ENCODE data around the gene IGSF23.
"Not testable (repeated sequence)": the region's sequence is repeated elsewhere in the genome, so short reads cannot be mapped to it uniquely, and the experiment has no call there.

Gene IGSF23

DNA sequence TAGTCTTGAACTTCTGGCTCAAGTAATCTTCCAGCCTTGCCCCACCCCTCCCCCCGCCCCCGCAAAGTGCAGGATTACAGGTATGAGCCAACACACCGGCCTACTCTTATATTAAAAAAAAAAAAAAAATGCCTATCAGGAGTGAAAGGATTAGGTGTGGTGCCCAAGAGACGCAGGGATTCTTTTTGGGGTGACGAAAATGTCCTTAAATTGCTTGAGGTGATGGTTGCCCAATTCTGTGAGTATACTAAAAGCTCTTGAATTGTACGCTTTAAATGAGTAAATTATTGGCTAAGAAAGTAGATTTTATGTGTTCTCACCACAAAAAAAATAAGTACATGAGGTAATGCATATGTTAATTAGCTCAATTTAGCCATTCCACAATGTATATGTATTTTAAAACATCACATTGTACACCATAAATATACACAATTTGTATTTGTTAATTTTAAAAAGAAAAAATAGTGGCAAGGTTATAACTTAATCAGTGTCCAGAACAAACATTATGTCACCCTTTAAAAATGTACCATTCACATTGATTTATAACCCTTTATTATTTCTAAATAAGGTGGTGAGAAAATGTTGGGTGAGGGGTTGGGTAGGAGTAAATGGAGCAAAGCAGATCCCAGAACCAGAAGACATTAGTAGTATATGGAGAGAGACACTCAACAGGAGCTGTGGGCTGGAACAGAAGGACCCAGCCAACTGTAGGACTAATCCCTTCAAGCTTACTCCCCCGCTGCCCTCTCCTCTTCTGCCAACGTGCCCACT, 3.9 kb downstream of the IGSF23 start:
- Histone ChIP-seq H3K9me3 (ENCODE audit: control insufficient read depth, low read length) (no peaks in the 10 kb centered on the region), H3K27me3 (replicated peaks; ENCODE audit: control insufficient read depth, insufficient read depth, low read length) (peaks cover 16% of the 10 kb centered on the region), H3K4me1 (ENCODE audit: control insufficient read depth, insufficient read depth, low read length) (no peaks in the 10 kb centered on the region), H3K36me3 (ENCODE audit: control insufficient read depth, insufficient read depth, low read length, severe bottlenecking) (no peaks in the 10 kb centered on the region), H3K4me3 (ENCODE audit: low read length) (no peak overlapping the region), H3K9ac (ENCODE audit: low read length) (no peak overlapping the region)
- no peak for DNase-seq (ENCODE audit: low read depth)

DNA sequence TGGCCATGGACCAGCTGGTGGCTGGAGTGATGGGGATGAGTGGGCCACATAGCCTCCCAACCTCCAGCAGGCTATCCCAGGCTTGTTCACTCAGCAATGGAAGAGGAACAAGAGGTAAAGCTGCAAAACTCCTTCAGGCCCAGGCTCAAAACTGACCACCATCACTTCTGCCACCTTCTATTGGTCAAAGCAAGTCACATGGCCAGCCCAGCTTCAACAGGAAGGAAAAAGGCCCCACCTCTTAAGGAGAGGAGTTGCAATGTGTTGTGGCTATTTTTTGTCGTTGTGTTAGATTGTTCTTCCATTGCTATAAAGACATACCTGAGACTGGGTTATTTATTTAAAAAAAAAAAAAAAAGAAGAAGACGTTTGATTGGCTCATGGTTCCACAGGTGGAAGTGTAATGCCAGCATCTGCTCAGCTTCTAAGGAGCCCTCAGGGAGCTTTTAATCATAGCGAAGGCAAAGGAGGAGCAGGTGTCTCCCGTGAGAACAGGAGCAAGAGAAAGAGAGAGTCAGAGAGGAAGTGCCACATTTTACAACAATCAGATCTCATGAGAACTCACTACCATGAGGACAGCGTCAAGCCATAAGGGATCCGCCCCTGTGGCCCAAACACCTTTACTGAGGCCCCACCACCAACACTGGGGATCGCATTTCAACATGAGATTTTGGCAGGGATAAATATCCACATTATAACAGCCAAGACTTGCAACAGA, 5.4 kb downstream of the IGSF23 start:
- H3K4me1 ChIP-seq (ENCODE audit: control insufficient read depth, insufficient read depth, low read length): peaks cover 7% of the 10 kb centered on the region
- H3K9me3 ChIP-seq (ENCODE audit: control insufficient read depth, low read length): no peaks in the 10 kb centered on the region
- H3K9ac ChIP-seq (ENCODE audit: low read length): no peak overlapping the region
- no peaks in the 10 kb centered on the region for H3K36me3 ChIP-seq (ENCODE audit: control insufficient read depth, insufficient read depth, low read length, severe bottlenecking)
- H3K27me3 ChIP-seq (replicated peaks; ENCODE audit: control insufficient read depth, insufficient read depth, low read length): peaks cover 2% of the 10 kb centered on the region
- H3K4me3 ChIP-seq (ENCODE audit: low read length): no peak overlapping the region
- DNase-seq (ENCODE audit: low read depth): no peak

DNA sequence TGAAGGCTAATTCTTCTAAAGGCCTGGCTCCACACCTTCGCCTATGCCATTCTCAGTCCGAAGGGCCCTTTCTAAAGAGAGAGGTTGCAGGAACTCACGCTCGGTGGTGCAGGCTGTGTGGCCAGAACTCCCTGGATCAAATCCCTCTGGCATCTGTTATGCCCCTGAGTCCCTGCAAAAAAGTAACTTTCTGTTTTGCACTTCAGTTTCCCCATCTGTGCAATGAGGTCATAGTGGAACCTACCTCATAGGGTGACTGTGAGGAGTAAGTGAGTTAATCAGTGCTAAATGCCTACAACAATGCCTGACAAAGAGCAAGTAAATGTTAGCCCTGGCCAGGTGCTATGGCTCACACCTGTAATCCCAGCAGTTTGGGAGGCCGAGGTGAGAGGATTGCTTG, 7.3 kb downstream of the IGSF23 start:
- no peaks in the 10 kb centered on the region for H3K36me3 ChIP-seq (ENCODE audit: control insufficient read depth, insufficient read depth, low read length, severe bottlenecking)
- no peaks in the 10 kb centered on the region for H3K27me3 ChIP-seq (replicated peaks; ENCODE audit: control insufficient read depth, insufficient read depth, low read length)

DNA sequence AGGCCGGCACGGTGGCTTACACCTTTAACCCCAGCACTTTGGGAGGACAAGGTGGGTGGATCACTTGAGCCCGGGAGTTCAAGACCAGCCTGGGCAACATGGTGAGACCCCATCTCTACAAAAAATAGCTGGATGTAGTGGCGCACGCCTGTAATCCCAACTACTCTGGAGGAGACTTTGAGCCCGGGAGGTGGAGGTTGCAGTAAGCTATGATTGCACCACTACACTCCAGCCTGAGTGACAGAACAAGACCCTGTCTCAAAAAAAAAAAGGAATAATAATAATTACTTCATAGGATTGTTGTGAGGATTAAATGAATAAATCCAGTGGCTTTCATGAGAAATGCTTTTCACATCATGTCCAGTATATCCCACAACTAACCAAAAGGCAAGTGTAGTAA, 8.0 kb downstream of the IGSF23 start:
- Histone ChIP-seq H3K4me1 (ENCODE audit: control insufficient read depth, insufficient read depth, low read length) (peaks cover 11% of the 10 kb centered on the region), H3K9me3 (ENCODE audit: control insufficient read depth, low read length) (no peaks in the 10 kb centered on the region), H3K36me3 (ENCODE audit: control insufficient read depth, insufficient read depth, low read length, severe bottlenecking) (no peaks in the 10 kb centered on the region), H3K27me3 (replicated peaks; ENCODE audit: control insufficient read depth, insufficient read depth, low read length) (no peaks in the 10 kb centered on the region), H3K9ac (ENCODE audit: low read length) (no peak overlapping the region), H3K4me3 (ENCODE audit: low read length) (no peak overlapping the region)
- DNase-seq (ENCODE audit: low read depth): no peak

More for the DNA sequence above, 7.3 kb downstream of the IGSF23 start:
- no peak for DNase-seq (ENCODE audit: low read depth)
- Histone ChIP-seq H3K9ac (ENCODE audit: low read length) (no peak overlapping the region), H3K4me3 (ENCODE audit: low read length) (no peak overlapping the region), H3K4me1 (ENCODE audit: control insufficient read depth, insufficient read depth, low read length) (peaks cover 9% of the 10 kb centered on the region), H3K9me3 (ENCODE audit: control insufficient read depth, low read length) (no peaks in the 10 kb centered on the region)

DNA sequence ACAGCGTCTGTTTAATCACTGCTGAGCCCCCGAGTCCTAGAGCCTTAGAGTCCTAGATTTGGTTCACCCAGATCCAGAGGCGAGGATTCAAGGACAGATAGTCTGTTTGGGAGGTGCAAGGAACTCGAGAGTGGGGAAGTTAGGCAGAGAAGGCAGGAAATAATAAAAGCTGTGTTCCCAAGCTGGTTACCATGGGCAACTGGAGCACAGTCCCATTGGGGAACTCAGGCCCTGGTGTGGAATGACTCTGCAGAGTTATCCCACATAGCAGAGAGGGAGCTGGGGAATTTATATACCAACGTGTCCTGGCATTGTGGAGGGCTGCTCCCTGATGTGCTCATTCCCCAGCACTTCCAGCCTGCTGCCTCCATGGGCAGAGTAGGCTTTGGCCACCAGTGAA, 9.7 kb downstream of the IGSF23 start:
- no peak overlapping the region for H3K9ac ChIP-seq (ENCODE audit: low read length)
- no peaks in the 10 kb centered on the region for H3K36me3 ChIP-seq (ENCODE audit: control insufficient read depth, insufficient read depth, low read length, severe bottlenecking)
- H3K4me1 ChIP-seq (ENCODE audit: control insufficient read depth, insufficient read depth, low read length): peaks cover 18% of the 10 kb centered on the region
- H3K4me3 ChIP-seq (ENCODE audit: low read length): no peak overlapping the region
- no peak for DNase-seq (ENCODE audit: low read depth)
- no peaks in the 10 kb centered on the region for H3K27me3 ChIP-seq (replicated peaks; ENCODE audit: control insufficient read depth, insufficient read depth, low read length)
- H3K9me3 ChIP-seq (ENCODE audit: control insufficient read depth, low read length): no peaks in the 10 kb centered on the region

DNA sequence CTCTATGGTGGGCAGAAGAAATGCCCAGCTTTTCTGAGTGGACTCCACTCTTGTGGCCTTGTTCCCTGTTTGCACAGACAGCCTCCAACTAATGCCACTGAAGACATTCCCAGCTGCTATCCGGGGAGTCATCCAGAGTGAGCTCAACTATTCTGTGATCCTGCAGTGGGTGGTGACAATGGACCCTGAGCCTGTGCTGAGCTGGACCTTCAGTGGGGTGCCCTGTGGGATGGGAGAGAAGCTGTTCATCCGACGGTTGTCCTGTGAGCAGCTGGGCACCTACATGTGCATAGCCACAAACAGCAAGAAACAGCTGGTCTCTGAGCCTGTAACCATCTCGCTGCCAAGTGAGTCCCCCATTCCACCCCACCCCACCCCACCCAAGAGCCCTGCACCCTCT, 10.3 kb downstream of the IGSF23 start:
- no peaks in the 10 kb centered on the region for H3K9me3 ChIP-seq (ENCODE audit: control insufficient read depth, low read length)
- no peak overlapping the region for H3K4me3 ChIP-seq (ENCODE audit: low read length)
- H3K4me1 ChIP-seq (ENCODE audit: control insufficient read depth, insufficient read depth, low read length): peaks cover 18% of the 10 kb centered on the region
- no peak for DNase-seq (ENCODE audit: low read depth)
- H3K36me3 ChIP-seq (ENCODE audit: control insufficient read depth, insufficient read depth, low read length, severe bottlenecking): no peaks in the 10 kb centered on the region
- no peak overlapping the region for H3K9ac ChIP-seq (ENCODE audit: low read length)
- H3K27me3 ChIP-seq (replicated peaks; ENCODE audit: control insufficient read depth, insufficient read depth, low read length): no peaks in the 10 kb centered on the region

DNA sequence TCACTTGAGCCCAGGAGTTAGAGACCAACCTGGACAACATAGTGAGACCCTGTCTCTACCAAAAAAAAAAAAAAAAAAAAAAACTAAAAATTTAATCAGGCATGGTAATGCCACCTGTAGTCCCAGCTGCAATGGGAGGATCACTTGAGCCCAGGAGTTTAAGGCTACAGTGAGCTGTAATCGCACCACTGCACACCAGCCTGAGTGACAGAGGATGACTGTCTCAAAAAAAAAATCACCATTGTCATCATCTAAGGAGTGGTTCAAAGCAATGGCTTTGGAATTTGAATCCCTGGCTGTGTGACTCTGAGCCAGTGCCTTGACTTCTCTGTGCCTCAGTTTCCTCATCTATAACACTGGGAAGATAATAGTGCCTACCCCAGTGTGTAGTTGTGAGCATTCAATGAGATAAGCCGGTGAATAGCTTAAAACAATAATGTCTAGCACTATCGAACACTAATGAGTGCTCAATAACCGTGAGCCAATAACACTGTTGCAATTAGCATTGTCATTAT, 11.5 kb downstream of the IGSF23 start:
- Histone ChIP-seq H3K9me3 (ENCODE audit: control insufficient read depth, low read length) (no peaks in the 10 kb centered on the region), H3K9ac (ENCODE audit: low read length) (no peak overlapping the region), H3K36me3 (ENCODE audit: control insufficient read depth, insufficient read depth, low read length, severe bottlenecking) (no peaks in the 10 kb centered on the region), H3K27me3 (replicated peaks; ENCODE audit: control insufficient read depth, insufficient read depth, low read length) (no peaks in the 10 kb centered on the region), H3K4me1 (ENCODE audit: control insufficient read depth, insufficient read depth, low read length) (peaks cover 18% of the 10 kb centered on the region), H3K4me3 (ENCODE audit: low read length) (no peak overlapping the region)
- no peak for DNase-seq (ENCODE audit: low read depth)

DNA sequence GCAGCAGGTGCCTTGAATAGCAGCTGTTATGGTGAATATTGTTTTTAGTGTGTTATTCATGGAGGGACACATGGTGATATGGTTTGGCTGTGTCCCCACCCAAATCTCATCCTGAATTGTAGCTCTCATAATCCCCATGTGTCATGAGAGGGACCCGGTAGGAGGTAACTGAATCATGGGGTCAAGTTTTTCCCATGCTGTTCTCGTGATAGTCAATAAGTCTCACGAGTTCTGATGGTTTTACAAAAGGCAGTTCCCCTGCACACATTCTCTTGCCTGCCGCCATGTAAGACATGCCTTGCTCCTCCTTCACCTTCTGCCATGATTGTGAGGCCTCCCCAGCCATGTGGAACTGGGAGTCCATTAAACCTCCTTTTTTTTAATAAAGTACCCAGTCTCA, 12.3 kb downstream of the IGSF23 start:
- H3K4me1 ChIP-seq (ENCODE audit: control insufficient read depth, insufficient read depth, low read length): peaks cover 18% of the 10 kb centered on the region
- H3K36me3 ChIP-seq (ENCODE audit: control insufficient read depth, insufficient read depth, low read length, severe bottlenecking); DNase-seq (ENCODE audit: low read depth); H3K27me3 ChIP-seq (replicated peaks; ENCODE audit: control insufficient read depth, insufficient read depth, low read length); H3K9ac ChIP-seq (ENCODE audit: low read length); H3K4me3 ChIP-seq (ENCODE audit: low read length); H3K9me3 ChIP-seq (ENCODE audit: control insufficient read depth, low read length): not testable (repeated sequence)

DNA sequence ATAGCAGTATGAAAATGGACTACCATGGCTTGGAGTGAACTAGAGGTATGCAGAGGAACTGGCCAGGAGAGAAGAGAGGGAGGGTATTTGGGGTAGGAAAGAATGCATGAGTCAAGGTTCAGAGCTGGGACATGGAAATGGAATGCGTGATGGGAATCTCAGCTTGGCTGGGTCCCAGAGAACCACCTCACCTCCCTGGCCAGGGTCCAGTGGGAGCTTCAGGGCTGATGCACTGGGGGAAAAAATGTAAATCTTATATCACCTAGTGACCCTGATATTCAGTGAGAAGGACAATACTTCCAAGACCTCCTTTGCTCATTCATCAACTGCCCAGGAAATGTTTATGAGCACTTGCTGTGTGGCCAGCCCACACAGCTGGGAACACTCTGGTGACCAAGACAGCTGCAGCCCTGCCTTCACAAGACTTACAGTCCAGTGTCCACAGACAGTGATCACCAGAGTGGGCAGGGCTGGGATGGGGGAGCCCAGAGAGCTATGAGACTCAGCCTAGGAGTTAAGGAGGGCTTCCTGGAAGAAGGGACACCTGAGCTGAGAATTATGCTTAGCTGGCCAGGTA, 12.8 kb downstream of the IGSF23 start:
- H3K4me1 ChIP-seq (ENCODE audit: control insufficient read depth, insufficient read depth, low read length): peaks cover 18% of the 10 kb centered on the region
- H3K36me3 ChIP-seq (ENCODE audit: control insufficient read depth, insufficient read depth, low read length, severe bottlenecking): no peaks in the 10 kb centered on the region
- H3K9me3 ChIP-seq (ENCODE audit: control insufficient read depth, low read length): no peaks in the 10 kb centered on the region
- H3K4me3 ChIP-seq (ENCODE audit: low read length): no peak overlapping the region
- H3K9ac ChIP-seq (ENCODE audit: low read length): no peak overlapping the region
- no peaks in the 10 kb centered on the region for H3K27me3 ChIP-seq (replicated peaks; ENCODE audit: control insufficient read depth, insufficient read depth, low read length)
- DNase-seq (ENCODE audit: low read depth): peak; percentile 76

DNA sequence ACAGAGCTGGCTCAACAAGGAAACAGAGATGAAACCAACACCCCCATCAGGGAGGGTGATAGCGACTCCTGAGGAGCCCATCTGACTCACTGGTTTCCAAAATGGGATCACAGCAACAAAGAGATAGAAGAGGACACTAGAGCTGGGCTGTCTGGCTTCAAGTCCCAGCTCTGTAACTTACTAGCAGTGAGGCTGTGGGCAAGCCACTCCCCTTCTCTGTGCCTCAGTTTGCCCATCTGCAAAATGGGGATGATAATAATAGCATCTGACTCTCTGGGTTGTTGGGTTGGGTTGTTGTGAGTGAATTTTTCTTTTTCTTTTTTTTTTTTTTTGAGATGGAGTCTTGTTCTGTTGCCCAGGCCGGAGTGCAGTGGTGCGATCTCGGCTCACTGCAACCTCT, 14.3 kb downstream of the IGSF23 start:
- peaks cover 18% of the 10 kb centered on the region for H3K4me1 ChIP-seq (ENCODE audit: control insufficient read depth, insufficient read depth, low read length)
- no peak for DNase-seq (ENCODE audit: low read depth)

DNA sequence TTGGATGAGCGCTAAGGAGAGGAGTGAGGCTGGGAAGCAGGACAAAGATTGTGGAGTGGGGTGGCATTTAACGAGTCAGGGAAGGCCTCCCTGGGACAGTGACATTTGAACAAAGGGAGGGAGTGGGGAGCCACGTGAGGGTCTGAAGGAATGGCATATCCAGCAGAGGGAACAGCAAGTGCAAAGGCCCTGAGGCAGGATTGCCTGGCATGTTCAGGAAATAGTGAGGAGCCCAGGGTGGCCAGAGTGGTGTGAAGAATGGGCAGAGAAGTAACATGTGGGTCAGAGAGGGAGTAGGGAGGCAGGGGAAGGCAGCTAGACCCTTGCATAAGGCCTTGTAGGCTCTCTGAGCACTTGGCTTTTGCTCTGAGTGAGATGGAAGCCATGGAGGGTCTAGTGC, 15.4 kb downstream of the IGSF23 start:
- Histone ChIP-seq H3K9ac (ENCODE audit: low read length) (no peak overlapping the region), H3K9me3 (ENCODE audit: control insufficient read depth, low read length) (no peaks in the 10 kb centered on the region), H3K36me3 (ENCODE audit: control insufficient read depth, insufficient read depth, low read length, severe bottlenecking) (no peaks in the 10 kb centered on the region), H3K4me1 (ENCODE audit: control insufficient read depth, insufficient read depth, low read length) (peaks cover 12% of the 10 kb centered on the region), H3K27me3 (replicated peaks; ENCODE audit: control insufficient read depth, insufficient read depth, low read length) (no peaks in the 10 kb centered on the region), H3K4me3 (ENCODE audit: low read length) (no peak overlapping the region)
- no peak for DNase-seq (ENCODE audit: low read depth)

More for the DNA sequence above, 14.3 kb downstream of the IGSF23 start:
- Histone ChIP-seq H3K9ac (ENCODE audit: low read length) (no peak overlapping the region), H3K9me3 (ENCODE audit: control insufficient read depth, low read length) (no peaks in the 10 kb centered on the region), H3K36me3 (ENCODE audit: control insufficient read depth, insufficient read depth, low read length, severe bottlenecking) (no peaks in the 10 kb centered on the region), H3K4me3 (ENCODE audit: low read length) (no peak overlapping the region), H3K27me3 (replicated peaks; ENCODE audit: control insufficient read depth, insufficient read depth, low read length) (no peaks in the 10 kb centered on the region)

Measured in adipocyte (in vitro differentiated cells).